ENCODE measurements around the gene WWP2.

- no peak for TF ChIP-seq CTCF (IDR thresholded peaks at IDR 0.05; ENCODE audit: poor library complexity)
- no peak for TF ChIP-seq EZH2phosphoT487 (IDR thresholded peaks at IDR 0.05; ENCODE audit: low read depth, severe bottlenecking, unreplicated experiment)
These were observed 6.5 kb downstream of the WWP2 start for GRCh38 chr16:69768666-69769065.
